HG03025 (cell line): ENCODE results near the gene TRIOBP.

Experiments used
- ATAC-seq: cut with Tn5 transposase; IDR thresholded peaks from one replicate; pipeline ENCODE4 v1.9.1; 2021; ENCODE audit warnings: mild to moderate bottlenecking, moderate library complexity; ENCODE audit not compliant: unreplicated experiment, low FRiP score

Gene TRIOBP

DNA sequence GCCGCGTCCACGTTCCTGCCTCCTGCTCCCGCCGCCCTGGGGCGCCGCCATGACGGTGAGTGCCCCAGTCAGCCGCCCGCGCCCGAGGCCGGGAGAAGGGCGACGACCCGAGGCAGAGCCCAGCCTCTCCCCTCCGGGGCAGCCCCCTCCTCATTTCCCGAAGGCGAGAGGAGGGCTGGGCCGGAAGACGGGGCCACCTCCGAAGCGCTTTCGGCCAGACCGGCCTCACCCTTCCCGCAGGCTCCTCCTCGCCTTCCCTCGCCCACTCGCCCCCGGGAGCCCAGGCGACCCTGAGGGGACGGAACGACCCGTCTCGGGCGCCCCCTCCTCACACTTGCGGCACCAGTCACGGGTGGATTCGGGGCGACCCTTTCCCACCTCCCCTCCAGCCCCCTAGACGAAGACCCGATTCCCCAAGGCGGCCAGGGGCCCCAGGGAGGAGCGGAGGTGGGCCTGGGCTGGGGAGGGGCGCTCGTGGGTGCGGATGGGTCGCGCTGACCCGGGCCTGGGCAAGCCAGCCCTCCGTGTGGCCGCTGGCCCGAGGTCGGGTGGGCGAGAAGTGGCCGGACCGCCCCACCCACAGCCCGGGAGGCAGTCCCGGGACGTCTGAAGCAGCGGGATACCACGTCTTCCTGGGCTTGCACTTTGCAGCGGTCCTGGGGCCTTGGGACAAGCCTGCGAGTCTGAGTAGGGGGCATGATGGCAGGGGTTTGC is 49.7 kb downstream of the TRIOBP start:
- ATAC-seq, result no peak

DNA sequence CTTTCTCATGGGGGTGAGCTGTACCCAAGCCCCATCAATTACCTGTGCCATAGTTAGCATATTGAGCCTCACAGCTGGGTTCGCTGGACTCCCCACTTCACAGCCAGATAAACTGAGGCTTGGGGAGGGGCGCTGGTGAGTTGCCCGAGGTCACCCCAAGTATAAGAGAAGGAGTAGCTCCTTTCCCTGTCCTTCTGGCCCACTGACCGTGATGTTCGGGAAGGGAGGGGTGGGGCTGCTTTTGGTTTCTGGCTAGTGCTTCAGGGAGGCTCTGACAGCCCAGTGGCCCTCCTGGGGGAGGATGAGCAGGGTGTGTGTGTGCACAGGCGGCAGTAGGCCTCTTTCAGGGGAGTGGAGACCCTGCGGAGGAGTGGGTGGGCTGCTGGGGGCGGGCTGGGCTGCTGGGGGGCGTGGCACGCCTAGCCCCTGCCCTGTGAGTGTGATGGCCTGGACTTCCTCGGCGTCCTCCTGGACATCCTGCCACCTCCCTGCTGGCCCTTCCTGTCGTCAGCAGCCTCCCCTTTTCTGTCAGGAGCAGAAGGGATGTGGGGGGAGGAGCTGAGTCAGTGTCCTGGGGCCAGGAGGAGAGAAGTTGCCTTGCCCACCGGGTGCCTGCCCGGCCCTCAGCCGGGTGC is 50.3 kb downstream of the TRIOBP start:
- ATAC-seq, result no peak

DNA sequence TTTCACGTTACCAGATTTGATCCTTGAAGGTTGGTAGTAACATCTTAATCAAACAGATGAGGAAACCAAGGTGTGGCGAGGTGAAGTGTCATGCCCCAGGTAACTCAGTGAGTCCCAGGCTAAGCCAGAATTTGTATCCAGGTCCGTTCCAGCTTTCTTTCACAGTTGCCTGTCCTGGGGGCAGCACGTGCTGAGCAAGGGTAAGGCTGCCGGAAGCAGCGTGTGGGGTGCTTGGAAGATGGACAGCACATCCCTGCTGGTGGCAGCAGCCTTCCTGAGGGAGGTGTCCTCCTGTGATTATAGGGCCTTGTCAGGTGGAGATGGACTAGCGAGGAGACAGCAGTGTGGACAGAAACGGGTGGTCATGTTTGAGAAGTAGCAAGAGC is 50.9 kb downstream of the TRIOBP start:
- ATAC-seq, result no peak

DNA sequence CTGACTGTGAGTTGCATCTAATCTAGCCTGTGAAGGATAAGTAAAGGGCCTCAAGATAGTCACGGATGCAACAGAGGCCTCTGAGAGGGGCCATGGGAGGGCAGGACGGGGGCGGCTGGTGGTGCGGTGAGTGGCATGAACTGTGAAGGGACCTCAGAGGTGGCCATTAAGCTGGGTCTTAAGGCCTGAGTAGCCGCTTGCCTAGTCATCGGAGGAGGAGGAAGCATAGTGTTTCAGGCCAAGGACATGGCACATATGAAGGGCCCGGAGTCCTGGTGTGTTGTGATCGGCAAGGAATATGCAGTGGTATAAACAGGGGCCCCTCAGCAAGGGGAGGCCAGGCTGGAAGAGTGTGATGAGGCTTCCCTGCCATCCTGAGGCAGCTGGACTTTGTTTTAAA is 51.8 kb downstream of the TRIOBP start:
- ATAC-seq, result no peak

DNA sequence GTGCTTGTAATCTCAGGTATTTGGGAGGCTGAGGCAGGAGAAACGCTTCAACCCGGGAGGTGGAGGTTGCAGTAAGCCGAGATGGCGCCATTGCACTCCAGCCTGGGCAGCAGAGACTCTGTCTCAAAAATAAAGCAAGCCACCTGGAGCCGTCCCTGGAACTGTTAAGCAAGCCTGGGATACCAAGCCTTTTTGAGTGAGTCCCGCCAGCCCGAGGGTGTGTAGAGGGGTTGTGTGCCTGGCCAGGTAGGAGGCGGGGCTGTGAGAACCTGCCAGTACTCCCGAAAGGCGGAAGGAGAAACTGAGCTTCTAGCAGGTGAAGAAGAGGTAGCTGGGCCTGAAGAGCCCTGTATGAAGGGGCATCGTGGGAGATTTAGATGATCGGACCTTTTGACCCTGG is 52.4 kb downstream of the TRIOBP start:
- no peak for ATAC-seq

DNA sequence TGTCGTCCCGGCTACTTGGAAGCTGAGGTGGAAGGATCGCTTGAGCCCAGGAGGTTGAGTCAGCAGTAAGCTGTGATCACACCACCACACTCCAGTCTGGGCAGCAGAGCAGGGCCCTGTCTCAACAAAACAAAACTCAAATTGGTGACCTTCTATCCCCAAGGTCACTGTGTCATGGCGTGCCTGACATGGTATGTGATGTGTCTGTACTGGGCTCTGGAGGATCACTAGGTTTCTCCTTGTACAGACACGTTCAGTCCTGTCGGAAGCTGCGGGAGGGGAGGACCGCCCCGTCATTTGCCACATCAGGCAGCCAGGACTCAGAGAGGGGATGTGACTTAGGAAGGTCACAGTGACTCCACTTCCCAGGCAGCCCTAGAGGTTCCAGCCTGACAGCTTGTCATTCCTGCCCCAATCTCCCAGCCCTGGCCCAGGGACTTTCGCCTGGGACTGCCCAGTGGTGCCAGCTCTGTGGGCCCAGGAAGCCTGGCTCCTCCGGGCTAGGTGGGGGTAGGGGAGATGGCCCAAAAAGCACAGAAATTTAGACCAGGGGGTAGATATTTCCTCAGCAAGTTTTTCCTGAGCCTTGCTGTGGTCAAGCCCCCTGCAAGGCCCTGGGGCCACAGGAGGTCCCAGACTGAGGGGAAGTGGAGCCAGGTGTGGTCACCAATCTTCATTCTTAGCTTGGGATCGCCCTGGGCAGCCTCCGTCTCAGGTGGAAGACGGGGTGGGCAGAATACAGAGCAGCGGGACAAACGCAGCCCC is 53.2 kb downstream of the TRIOBP start:
- ATAC-seq, result no peak

DNA sequence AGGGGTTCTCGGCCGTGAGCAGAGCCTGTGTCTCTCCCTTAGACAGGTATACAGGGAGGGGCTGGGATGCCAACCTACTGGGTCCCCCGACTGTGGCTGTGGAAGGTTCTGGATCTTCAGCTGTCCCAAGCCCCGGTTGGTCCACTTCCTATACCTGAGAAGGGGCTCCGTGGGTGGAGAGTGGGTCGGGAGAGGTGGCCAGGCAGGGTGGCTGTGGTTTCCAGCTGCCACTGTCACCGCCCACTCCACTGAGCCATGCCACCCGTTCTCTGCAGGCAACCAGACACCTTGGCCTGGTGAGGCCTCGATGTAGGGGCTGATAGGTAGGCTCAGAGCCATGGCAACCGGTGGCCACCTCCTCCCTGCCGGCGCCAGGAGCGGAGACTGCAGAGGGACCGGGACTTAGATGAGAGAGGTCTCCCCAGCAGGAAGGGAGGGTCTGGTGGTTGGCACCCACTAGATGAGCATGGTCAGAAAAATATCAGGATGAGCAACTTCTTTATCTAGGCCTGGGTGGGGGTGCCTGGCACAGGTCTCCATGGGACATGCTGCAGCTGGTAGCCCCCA is 53.8 kb downstream of the TRIOBP start:
- ATAC-seq, result no peak

DNA sequence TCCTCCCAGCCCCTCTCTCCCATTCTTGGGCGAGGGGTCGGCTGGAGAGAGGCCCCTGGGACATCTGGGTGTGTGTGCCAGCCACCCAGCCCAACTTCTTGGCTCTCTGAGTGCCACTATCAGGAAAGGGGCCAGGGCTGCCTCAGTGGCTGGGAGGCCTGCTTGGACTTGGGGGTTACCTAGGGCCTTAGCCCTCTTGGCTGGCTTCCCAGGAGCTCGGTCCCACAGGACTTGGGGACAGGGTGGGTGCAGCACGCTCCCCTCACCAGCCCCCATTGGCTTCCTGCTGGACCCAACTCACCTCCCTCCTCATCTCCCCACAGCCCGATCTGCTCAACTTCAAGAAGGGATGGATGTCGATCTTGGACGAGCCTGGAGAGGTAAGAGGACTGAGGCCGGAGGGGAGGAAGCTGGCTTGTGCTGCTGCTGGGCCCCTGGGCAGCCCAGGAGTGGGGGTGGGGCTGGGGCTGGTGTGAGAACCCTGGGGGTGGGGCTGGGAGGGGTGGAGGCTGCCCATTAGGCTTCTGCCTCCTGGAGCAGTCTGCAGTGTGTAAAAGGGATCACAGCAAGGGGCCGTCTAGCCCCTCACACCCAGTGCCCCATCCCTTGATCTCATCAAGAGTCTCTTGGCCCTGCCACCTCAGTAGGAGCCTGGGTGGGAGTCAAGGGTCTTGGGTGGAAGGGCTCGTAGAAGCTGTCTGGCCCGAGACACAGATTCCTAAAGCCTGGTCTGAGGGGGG is 54.8 kb downstream of the TRIOBP start:
- ATAC-seq, result no peak

DNA sequence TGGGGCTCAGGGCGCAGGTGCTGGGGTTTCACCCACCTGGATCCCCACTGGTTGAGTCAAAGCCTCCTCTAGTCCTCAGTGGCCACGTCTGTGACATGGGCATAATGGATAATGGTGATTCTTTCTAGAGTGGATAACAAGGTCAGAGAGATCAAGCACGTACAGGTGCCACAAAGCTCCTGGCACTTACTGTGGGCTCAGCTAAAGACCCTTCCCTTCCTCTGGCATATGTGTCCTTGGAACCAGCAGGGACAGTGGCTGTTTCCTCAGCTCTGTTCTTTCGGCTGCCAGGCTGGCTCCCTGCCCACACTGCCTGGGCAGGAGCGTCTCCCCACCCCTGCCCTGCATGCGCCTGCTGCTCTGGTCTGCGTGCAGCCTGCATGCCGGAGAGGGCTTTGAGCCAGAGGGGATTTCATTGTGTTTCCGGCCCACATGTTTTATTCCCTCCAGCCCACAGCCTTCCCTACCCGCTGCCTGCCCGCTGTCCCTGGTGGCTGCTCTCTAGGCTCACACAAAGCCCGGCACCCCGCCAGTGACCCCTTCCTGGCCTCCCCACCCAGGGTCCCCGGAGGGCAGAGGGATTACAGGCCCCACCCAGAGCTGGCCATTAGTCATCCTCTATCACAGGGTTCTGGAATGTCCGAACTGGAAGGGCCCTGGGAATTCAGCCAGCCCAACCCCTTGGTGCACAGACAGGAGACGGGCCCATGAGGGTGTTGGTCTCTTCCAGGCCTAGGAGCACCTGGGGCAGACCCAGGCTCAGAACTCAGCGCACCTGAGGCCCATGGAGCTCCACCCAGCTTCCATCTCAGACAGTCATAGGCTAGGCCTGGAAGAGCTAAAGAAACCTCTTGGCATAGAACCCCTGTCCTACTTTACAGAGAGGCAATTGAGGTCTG is 55.6 kb downstream of the TRIOBP start:
- no peak for ATAC-seq

DNA sequence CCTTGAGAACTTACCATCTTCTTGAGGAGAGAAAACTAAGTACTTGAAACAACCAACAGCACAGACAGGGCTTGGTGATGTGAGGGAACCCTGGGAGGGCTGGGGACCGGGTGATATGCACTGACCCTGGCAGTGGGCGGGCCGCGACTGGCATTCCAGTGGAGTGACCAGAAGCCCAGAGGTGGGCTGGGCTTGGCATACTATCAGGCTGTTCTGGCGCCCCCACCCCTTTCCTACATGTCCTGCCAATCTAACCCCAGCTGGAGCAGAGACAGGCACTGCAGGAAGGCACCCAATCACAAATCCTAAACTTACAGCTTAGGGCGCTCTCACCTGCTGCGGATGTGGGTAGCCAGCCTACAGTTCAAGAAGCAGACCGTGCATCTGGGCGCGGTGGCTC is 56.9 kb downstream of the TRIOBP start:
- no peak for ATAC-seq

DNA sequence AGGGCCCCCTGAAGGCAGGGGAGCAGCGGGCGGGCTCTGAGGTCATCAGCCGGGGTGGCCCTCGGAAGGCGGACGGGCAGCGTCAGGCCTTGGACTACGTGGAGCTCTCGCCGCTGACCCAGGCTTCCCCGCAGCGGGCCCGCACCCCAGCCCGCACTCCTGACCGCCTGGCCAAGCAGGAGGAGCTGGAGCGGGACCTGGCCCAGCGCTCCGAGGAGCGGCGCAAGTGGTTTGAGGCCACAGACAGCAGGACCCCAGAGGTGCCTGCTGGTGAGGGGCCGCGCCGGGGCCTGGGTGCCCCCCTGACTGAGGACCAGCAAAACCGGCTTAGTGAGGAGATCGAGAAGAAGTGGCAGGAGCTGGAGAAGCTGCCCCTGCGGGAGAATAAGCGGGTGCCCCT is 60.8 kb downstream of the TRIOBP start:
- ATAC-seq, result no peak

DNA sequence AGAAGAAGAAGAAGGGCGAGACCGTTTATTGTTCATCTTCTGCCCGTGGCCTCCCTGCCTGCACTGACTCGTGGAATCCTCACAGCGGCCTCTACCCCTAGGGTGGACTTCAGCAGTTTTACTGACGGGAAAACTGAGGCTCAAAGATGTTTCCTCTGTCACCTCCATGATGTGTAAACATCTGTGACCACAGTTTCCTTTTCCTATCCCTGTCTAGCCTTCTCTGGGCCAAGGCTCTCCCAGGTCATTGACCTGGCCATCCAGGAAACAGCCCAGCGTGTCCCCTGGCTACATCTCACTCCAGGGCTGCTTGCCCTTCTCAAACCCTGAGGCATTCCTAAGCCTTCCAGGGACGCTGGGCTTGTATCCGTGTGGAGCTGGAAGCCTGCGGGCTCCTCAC is 61.8 kb downstream of the TRIOBP start:
- ATAC-seq, result no peak

DNA sequence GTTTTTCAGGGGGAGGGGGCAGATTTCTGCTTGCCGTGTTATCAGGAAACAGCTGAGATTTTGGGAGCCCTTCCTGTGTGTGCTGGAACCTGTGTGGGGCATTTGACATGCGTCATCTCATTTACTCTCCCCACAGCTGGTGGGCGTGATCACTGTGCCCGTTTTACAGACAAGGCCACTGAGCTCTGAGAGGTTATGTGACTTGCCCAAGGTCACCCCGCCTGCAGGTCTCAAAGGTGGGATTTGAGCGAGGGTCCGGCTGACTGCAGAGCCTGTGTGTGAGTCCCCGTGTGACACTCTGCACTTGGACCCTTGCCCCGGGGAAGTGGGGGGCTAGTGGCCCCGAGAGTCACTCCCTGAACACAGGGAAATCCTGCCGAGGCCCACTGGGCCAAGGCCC is 62.4 kb downstream of the TRIOBP start:
- no peak for ATAC-seq

DNA sequence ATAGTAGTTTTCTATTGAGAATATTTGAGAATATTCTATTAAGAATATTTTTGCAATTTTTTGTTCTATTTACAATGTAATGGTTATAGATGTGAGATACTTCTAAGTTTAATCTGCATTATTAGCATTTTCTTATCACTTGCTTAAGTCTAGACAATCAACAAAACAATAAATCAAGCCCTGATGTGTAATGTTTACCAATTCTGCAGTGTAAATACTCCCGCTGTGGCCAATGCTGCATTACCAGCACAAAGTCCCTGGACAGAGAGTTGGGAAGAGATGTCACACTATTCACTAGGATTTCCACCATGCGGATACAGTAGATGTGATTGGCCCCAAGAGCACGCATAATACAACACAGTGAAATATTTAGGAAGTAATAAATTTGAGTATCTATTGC is 63.3 kb downstream of the TRIOBP start:
- no peak for ATAC-seq

DNA sequence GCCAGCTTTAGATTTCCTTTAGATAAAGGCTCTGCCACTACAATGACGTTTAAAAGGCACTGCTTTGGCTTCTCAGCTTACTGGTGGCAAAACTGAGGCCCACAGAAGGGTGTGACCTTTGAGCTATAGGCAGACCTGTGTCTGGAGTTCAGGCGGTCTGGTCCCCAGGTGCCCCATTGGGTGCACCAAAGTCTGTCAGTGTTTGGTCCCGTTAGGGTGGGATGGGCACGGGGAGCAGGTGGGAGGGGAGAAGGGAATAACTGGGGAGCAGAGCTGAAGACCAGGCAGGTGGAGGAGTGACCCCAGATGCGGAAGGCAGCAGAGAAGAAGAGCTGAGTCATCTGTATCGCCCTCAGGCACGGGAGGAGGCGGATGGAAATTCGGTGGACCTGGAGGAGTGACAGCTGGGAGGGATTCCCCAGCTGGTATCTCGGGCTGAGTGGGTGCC is 65.6 kb downstream of the TRIOBP start:
- no peak for ATAC-seq

DNA sequence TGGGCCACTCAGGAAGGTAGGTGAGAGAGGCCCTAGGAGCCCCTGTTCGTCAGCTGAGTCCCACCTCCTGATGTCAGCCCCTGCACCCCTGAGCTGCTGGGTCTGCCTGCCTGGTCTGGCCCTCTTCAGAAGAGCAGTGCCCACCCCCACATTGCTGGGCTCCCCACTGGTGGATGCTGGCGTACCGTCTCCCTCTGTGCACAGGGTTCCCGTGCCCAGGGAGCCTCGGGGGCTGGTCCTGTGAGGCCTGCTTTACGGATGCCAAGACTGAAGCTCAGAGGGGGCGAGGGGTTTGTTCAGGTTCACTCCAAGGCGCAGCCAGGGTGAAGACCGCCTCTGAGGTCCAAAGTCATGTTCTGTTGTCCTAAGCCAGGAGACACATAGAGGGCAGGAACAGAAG is 66.2 kb downstream of the TRIOBP start:
- ATAC-seq, result no peak

DNA sequence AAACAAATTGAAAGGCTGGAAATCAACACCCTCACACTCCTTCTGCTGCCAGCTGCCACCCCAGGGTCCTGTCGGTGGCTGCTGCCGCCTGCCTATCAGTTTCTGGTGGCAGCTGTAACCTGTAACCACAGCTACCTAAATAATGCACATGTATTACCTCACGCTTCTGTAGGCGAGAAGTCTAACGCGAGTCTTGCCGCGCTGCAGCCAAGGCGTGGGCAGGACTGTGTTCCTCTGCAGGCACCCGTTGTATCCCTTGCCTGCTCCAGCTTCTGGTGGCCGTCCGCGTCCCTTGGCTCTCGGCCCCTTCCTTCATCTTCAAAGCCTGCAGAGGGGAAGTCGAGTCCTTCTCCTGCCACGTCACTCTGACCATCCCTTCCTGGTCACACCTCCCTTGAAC is 66.8 kb downstream of the TRIOBP start:
- no peak for ATAC-seq

DNA sequence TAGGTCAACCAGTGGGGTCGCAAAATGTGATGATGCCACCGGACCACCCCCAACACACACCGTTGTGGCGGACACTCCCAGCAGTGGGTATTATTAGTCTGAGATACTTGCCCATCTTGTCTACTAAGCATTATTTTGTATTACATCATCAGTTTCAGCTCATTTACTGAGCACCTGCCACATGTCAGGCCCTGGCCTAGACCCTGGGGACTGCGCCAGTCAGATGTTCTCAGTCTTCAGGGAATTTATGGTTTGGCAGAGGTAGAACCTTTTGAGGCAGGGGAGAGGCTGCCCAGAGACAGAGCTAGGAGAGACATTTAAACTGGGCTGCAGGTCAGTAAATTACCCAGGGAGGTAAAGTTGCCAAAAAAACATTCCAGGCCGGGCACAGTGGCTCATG is 67.8 kb downstream of the TRIOBP start:
- ATAC-seq, result no peak

DNA sequence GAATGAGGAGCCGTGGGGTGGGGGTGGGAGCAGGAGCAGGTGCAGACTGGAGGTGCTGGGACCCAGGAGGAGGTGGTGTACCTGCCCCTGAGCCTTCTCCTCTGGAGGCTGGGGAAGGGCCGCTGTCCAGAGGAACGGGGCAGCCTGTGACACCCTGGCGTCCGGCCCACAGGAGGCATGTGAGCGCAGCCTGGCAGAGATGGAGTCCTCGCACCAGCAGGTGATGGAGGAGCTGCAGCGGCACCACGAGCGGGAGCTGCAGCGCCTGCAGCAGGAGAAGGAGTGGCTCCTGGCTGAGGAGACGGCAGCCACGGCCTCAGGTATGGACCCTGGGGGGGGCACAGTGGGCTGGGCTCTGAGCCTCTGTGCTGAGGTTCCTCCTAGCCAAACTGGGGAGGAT is 68.7 kb downstream of the TRIOBP start:
- ATAC-seq, result no peak
